GM12878 (cell line): ENCODE data around the gene CD82. TPM values are rescaled to one million over a fixed set of nuclear protein-coding genes. Genes with fewer than 3 reads are reported as not detected.

Experiments used
- BCL11A ChIP-seq: IDR thresholded peaks from 2 replicates; pipeline ENCODE4 v1.6.1; 2011; ENCODE audit warnings: low read depth, low read length
- FOS ChIP-seq: IDR thresholded peaks from 3 replicates; pipeline ENCODE4 v1.6.1; 2011; ENCODE audit warnings: borderline replicate concordance; ENCODE audit not compliant: insufficient read length; ENCODE audit errors: extremely low read depth
- JUNB ChIP-seq: IDR thresholded peaks from 2 replicates; pipeline ENCODE4 v1.6.1; 2016; ENCODE audit warnings: antibody characterized with exemption, mild to moderate bottlenecking
- MTA3 ChIP-seq: IDR thresholded peaks from 2 replicates; pipeline ENCODE4 v1.6.1; 2012; ENCODE audit warnings: low read length, inconsistent platforms, borderline replicate concordance
- RAD51 ChIP-seq: fragments of 450-650 bp; IDR thresholded peaks from 2 replicates; pipeline ENCODE4 v1.6.1; 2016; ENCODE audit warnings: moderate library complexity, mild to moderate bottlenecking, inconsistent platforms
- RBBP5 ChIP-seq: fragments of 200-600 bp; sonication (generic); conservative IDR thresholded peaks from 2 replicates; pipeline ENCODE4 v1.6.1; 2016
- WRNIP1 ChIP-seq: IDR thresholded peaks from 2 replicates; pipeline ENCODE4 v1.6.1; 2011; ENCODE audit warnings: low read depth, low read length, improper control_type of control experiment, borderline replicate concordance
- polyA plus RNA-seq, 11 experiments: library from polyadenylated mRNA; depleted of rRNA in 4 of 11; unstranded in 6 of 11; stranded (reverse) in 5 of 11; fragments of >200 nt; fragmentation: Nextera tagmentation in 4 of 11; fragmentation: Illumina TruSeq in 1 of 11; extraction: Ambion mirVana in 4 of 11; extraction: Trizol in 1 of 11; gene quantifications; 1 replicate in 1 of 11; 2 replicates in 10 of 11; pipeline versions ENCODE4 v1.2.1 to v1.2.3, GENCODE V29; 2011 to 2016; ENCODE audit warnings: inconsistent platforms in 2 of 11, missing spikeins in 2 of 11, low read depth in 1 of 11
- total RNA-seq, 4 experiments: library from RNA; depleted of rRNA in 3 of 4; stranded (reverse); fragments of >200 nt in 3 of 4; fragmentation: Illumina TruSeq in 1 of 4; extraction: Trizol in 1 of 4; gene quantifications; 2 replicates each; pipeline versions ENCODE4 v1.2.1 to v1.2.3, GENCODE V29; 2013 to 2021
- TF ChIP-seq, protein P1 (sequence below): fragments of 450-650 bp; IDR thresholded peaks from 2 replicates; pipeline ENCODE4 v1.6.1; 2017; ENCODE audit warnings: mild to moderate bottlenecking
- TF ChIP-seq, protein P2 (sequence below): IDR thresholded peaks from 2 replicates; pipeline ENCODE4 v1.6.1; 2012; ENCODE audit warnings: low read length, inconsistent platforms
- TF ChIP-seq, protein P3 (sequence below): fragments of 450-650 bp; IDR thresholded peaks from 2 replicates; pipeline ENCODE4 v1.6.1; 2017; ENCODE audit warnings: mild to moderate bottlenecking, moderate library complexity

Gene CD82
- total and polyA plus RNA-seq, 10 of the 15 experiments (the other 5 are each of a cell fraction or from before 2014, with no cell fraction given), result 5.2 to 180 (median 84.7) TPM

DNA sequence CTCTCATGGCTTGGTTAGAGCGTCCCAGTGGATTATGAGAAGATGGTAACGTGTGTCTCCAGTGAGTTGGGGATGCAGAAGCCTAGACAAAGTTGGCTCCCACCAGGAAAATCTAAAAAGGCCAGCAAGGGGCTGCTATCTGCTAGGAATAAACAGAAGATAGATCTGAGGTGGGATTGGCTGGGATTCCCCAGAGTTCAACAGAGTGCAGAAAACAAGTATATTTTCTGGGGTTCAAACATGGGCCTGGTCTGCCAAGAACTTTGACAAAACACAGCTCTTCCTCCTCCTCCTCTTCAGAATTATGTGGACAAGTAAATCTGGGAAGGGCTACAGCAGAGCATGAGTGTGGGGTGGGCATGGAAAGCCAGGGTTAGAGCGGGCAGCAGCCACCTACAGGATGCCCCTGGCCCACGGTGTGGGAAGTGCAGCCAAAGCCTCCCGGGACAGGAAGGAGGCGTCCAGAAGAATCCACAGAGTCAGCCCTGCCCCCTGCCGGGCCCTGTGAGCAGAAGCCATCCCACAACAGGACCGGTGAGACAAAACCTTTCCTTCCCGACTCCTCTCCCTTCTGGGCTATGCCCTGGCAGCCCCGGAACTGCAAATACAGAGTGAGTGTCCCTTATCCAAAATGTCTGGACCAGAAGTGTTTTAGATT lies 67.1 kb downstream of the CD82 start (continued):
- TF ChIP-seq, protein P1, sequence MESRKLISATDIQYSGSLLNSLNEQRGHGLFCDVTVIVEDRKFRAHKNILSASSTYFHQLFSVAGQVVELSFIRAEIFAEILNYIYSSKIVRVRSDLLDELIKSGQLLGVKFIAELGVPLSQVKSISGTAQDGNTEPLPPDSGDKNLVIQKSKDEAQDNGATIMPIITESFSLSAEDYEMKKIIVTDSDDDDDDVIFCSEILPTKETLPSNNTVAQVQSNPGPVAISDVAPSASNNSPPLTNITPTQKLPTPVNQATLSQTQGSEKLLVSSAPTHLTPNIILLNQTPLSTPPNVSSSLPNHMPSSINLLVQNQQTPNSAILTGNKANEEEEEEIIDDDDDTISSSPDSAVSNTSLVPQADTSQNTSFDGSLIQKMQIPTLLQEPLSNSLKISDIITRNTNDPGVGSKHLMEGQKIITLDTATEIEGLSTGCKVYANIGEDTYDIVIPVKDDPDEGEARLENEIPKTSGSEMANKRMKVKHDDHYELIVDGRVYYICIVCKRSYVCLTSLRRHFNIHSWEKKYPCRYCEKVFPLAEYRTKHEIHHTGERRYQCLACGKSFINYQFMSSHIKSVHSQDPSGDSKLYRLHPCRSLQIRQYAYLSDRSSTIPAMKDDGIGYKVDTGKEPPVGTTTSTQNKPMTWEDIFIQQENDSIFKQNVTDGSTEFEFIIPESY, result no peak
- TF ChIP-seq MTA3 (no peak), BCL11A (no peak), WRNIP1 (no peak), RAD51 (no peak), FOS (no peak), RBBP5 (no peak), JUNB (no peak)
- TF ChIP-seq, protein P2, sequence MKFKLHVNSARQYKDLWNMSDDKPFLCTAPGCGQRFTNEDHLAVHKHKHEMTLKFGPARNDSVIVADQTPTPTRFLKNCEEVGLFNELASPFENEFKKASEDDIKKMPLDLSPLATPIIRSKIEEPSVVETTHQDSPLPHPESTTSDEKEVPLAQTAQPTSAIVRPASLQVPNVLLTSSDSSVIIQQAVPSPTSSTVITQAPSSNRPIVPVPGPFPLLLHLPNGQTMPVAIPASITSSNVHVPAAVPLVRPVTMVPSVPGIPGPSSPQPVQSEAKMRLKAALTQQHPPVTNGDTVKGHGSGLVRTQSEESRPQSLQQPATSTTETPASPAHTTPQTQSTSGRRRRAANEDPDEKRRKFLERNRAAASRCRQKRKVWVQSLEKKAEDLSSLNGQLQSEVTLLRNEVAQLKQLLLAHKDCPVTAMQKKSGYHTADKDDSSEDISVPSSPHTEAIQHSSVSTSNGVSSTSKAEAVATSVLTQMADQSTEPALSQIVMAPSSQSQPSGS, result no peak
- TF ChIP-seq, protein P3, sequence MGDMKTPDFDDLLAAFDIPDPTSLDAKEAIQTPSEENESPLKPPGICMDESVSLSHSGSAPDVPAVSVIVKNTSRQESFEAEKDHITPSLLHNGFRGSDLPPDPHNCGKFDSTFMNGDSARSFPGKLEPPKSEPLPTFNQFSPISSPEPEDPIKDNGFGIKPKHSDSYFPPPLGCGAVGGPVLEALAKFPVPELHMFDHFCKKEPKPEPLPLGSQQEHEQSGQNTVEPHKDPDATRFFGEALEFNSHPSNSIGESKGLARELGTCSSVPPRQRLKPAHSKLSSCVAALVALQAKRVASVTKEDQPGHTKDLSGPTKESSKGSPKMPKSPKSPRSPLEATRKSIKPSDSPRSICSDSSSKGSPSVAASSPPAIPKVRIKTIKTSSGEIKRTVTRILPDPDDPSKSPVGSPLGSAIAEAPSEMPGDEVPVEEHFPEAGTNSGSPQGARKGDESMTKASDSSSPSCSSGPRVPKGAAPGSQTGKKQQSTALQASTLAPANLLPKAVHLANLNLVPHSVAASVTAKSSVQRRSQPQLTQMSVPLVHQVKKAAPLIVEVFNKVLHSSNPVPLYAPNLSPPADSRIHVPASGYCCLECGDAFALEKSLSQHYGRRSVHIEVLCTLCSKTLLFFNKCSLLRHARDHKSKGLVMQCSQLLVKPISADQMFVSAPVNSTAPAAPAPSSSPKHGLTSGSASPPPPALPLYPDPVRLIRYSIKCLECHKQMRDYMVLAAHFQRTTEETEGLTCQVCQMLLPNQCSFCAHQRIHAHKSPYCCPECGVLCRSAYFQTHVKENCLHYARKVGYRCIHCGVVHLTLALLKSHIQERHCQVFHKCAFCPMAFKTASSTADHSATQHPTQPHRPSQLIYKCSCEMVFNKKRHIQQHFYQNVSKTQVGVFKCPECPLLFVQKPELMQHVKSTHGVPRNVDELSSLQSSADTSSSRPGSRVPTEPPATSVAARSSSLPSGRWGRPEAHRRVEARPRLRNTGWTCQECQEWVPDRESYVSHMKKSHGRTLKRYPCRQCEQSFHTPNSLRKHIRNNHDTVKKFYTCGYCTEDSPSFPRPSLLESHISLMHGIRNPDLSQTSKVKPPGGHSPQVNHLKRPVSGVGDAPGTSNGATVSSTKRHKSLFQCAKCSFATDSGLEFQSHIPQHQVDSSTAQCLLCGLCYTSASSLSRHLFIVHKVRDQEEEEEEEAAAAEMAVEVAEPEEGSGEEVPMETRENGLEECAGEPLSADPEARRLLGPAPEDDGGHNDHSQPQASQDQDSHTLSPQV, result no peak
